ENCODE results near the gene BACE1-AS. TPM values are rescaled to one million over a fixed set of nuclear protein-coding genes. Genes with fewer than 3 reads are reported as not detected.

BACE1-AS gene
- total RNA-seq, 4 donors from 2014 or later: 7.5 to 12.1 (median 8.0) TPM

GRCh38 chr11:117281159-117281558 is 10.0 kb upstream of the BACE1-AS start:
- no peak for TF ChIP-seq CTCF (IDR thresholded peaks at IDR 0.05; ENCODE audit: low read depth)

GRCh38 chr11:117281869-117282268 is 9.3 kb upstream of the BACE1-AS start:
- no peak for TF ChIP-seq CTCF (IDR thresholded peaks at IDR 0.05; ENCODE audit: low read depth)

- no peak for TF ChIP-seq CTCF (IDR thresholded peaks at IDR 0.05; ENCODE audit: low read depth)
Measured at GRCh38 chr11:117282956-117283355, 8.2 kb upstream of the BACE1-AS start.

GRCh38 chr11:117284053-117284452 is 7.1 kb upstream of the BACE1-AS start:
- TF ChIP-seq CTCF (IDR thresholded peaks at IDR 0.05; ENCODE audit: low read depth): no peak

- no peak for TF ChIP-seq CTCF (IDR thresholded peaks at IDR 0.05; ENCODE audit: low read depth)
Measured at GRCh38 chr11:117286588-117286987, 4.6 kb upstream of the BACE1-AS start.

- no peak for TF ChIP-seq CTCF (IDR thresholded peaks at IDR 0.05; ENCODE audit: low read depth)
Measured at GRCh38 chr11:117287668-117288067, 3.5 kb upstream of the BACE1-AS start.

- no peak for TF ChIP-seq CTCF (IDR thresholded peaks at IDR 0.05; ENCODE audit: low read depth)
Measured at GRCh38 chr11:117289795-117290194, 1.4 kb upstream of the BACE1-AS start.
